Hindlimb muscle (tissue), 1 donor: ENCODE measurements around the gene GNB3. TPM values are rescaled to one million over a fixed set of nuclear protein-coding genes. Genes with fewer than 3 reads are reported as not detected.

ENCODE experiments used
- DNase-seq: peaks from one replicate; pipeline ENCODE4 v3.0.0-alpha.2; 2013
- polyA plus RNA-seq: library from polyadenylated mRNA; unstranded; fragments of 120-200 nt; gene quantifications from one replicate; pipeline ENCODE4 v1.2.1, GENCODE V29; 2013; ENCODE audit not compliant: insufficient read length

Gene GNB3
- polyA plus RNA-seq, 1 donor = 32.6 TPM

DNA sequence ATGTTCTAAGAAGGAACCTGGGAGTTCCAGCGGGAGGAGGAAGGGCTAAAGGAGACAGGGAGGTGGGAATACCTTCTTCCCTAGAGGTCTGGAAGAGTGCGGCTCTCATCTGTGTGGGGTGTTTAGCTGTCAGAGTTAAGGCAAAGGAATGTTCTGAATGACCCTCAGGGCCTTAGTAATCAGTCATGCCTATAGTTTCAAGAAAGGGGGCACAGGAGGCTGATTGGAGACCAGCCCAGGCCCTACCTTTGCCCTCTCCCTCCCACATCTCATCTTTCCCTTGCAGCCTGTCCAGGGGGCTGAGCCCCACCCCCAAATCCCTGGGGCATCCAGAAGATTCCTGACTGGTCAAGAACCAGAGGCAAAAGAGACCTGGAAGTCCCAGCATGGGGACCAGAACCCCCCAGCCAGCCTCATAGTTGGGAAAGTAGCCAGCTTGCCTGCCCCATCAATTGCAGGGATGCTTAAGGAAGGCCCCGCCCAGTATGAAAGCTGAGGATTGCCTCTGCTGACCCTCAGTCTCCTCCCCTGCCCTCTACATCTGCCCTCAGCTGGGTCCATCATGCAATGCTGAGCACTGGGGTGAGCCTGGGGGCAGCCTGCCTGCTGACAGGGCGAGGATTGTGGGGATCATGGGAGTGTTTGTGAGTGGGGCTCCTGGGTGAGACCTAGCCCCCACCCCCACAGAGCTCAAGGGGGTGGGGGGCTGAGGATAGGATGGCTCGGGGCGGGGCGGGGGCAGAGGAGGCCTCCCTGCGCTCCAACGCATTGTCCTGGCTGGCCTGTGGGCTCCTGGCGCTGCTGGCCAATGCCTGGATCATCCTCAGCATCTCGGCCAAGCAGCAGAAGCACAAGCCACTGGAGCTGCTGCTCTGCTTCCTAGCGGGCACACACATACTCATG, 17.3 kb upstream of the GNB3 start:
- no peak for DNase-seq

DNA sequence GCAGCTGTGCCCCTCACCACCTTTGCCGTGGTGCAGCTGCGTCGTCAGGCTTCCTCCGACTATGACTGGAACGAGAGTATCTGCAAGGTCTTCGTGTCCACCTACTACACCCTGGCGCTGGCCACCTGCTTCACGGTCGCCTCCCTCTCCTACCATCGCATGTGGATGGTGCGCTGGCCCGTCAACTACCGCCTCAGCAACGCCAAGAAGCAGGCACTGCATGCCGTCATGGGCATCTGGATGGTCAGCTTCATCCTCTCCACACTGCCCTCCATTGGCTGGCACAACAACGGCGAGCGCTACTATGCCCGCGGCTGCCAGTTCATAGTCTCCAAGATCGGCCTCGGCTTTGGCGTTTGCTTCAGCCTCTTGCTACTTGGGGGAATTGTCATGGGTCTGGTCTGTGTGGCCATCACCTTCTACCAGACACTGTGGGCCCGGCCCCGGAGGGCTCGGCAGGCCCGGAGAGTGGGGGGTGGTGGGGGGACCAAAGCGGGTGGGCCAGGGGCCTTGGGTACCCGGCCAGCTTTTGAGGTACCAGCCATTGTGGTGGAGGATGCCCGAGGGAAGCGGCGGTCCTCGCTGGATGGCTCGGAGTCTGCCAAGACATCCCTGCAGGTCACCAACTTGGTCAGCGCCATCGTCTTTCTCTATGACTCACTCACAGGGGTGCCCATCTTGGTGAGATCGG, 16.5 kb upstream of the GNB3 start:
- no peak for DNase-seq

DNA sequence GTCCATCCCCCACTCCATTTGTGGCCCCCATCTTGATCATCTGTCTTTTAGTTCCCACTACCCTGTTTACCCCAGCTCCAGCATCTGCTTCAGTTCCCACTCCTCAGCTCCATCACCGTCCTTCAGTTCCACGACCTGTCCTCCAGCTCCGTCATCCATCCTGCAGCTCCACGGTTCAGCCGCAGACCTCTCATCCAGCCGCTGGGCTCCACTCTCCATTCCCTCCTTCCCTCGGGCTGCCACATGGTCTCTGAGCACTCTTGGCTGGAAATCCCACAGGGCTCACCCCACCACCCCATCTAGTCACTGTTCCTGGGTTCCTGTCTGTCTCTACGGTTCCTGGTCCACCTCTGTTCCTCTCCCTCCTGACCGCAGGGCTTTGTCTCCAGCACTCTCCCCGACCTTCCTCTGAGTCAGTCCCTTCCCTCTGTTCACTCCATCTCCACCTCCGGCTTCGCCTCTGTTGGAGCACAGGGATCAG, 15.8 kb upstream of the GNB3 start:
- no peak for DNase-seq

DNA sequence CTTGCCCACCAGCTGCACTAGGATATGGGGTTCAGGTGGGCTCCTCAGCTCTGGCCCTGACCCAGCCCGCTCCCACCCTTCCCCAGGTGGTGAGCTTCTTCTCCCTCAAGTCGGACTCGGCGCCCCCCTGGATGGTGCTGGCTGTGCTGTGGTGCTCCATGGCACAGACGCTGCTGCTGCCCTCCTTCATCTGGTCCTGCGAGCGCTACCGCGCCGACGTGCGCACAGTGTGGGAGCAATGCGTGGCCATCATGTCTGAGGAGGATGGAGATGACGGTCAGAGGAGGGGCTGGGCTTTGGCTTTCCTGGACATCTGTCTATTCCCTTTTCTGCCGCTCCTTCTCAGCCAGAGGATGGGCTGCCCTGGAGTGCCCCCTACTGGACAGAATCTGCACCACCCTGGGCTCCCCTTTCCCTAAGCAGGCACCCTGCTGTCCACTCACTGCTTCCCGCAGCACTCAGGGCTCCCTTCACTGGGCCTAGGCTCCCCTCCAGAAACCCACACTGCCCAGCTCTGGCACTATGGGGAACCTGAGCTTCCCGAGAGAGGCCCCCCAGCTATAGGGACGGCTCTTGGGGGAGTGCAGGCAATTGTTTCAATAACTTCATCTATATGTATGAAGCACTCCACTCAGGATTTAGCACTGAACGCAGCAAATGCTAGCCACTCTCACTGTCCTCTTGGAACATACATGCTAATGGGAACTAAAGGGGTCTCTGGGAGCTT, 15.2 kb upstream of the GNB3 start:
- peak; percentile 90 for DNase-seq

DNA sequence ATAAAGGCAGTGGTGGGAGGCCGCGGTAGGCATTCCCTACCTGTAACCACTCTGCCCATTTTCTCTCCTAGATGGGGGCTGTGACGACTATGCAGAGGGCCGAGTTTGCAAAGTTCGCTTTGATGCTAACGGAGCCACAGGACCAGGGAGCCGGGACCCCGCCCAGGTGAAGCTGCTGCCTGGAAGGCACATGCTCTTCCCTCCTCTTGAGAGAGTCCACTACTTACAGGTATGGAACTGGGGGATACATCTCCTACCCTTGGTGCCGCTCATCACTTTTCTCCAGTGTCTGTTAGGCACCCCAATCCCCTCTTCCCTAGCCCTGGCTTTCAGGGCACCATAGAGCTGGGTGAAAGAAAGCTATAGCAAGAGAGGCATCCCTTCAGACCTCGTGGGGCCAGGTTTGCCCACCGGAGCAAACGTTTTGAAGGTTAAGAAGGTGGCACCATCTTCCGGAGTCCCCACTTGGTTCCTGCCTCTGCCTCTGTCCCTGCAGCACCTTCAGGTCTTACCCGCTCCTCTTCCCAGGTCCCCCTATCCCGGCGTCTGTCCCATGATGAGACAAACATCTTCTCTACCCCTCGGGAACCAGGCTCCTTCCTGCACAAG, 14.5 kb upstream of the GNB3 start:
- DNase-seq = no peak

DNA sequence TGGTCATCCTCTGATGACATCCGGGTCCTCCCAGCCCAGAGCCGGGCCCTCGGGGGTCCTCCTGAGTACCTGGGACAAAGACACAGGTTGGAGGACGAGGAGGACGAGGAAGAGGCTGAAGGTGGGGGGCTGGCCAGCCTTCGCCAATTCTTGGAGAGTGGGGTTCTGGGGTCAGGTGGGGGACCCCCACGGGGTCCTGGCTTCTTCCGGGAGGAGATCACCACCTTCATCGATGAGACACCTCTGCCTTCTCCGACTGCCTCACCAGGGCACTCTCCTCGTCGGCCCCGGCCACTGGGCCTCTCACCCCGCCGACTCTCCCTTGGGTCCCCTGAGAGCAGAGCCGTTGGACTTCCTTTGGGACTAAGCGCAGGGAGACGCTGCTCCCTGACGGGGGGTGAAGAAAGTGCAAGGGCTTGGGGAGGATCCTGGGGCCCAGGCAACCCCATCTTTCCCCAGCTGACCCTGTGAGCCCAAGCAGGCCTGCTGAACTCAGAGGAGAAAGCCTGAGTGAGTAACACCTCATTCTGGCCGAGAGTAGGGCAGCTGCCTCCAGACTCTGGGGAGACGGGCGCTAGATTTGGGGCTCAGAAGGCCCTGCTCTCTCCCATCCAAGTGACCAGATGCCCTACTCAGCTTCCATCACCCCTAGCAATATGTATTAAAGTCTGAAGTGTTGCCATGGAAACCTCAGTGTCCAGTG, 13.8 kb upstream of the GNB3 start:
- no peak for DNase-seq

DNA sequence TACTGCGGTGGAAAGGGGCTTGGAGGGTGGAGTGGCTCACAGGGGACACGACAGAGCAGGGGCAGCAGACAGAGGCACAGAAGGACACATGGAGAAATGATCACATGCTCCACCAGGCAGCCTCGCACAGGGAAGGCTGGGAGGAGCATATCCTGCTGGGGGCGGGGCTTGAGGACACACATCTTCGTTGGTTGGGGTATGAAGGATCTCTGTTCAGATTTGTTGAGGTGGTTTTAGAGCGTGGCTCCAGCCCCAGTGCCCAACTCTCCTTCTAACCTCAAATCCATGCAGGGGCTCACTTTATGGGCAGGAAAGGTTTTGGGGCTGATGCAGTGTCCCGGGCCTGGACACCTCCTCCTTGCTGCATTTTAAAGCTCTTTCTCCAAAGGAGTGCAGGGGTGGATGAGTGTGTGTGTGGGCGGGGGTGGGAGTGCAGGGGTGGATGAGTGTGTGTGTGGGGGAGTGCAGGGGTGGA, 13.3 kb upstream of the GNB3 start:
- peak; percentile 89 for DNase-seq

DNA sequence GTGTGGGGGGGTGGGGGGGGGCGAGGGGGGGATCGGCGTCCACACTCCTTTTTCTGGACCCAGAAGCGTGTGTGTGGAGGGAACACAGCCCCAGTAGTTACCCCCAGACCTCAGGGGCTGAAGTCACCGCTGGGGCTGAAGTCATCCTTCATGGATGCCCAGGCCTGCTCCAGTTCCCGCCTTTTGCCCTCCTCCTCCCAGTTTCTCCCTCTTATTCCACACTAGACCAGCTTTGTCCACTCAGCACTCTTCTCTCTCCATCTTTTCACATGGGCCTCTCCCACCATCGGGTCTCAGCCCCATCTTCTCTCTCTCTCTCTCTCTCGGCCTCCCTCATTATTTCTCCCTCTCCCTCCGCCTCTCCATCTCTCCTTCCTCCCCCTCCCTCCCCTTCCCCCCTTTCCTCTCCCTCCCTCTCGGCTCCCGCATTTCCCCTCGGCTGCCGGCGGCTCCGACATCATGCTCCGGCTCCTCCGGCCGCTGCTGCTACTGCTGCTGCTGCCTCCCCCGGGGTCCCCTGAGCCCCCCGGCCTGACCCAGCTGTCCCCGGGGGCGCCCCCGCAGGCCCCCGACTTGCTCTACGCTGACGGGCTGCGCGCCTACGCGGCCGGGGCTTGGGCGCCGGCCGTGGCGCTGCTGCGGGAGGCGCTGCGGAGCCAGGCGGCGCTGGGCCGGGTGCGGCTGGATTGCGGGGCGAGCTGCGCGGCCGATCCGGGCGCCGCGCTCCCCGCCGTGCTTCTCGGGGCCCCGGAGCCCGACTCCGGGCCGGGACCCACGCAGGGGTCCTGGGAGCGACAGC, 12.5 kb upstream of the GNB3 start, which contains the start of gene P3H3:
TSS of gene P3H3 (plus strand) at position 426 of the 799 bp plus-strand sequence. CDS start at position 460, 34 bp downstream.
- DNase-seq = peak; percentile 72

DNA sequence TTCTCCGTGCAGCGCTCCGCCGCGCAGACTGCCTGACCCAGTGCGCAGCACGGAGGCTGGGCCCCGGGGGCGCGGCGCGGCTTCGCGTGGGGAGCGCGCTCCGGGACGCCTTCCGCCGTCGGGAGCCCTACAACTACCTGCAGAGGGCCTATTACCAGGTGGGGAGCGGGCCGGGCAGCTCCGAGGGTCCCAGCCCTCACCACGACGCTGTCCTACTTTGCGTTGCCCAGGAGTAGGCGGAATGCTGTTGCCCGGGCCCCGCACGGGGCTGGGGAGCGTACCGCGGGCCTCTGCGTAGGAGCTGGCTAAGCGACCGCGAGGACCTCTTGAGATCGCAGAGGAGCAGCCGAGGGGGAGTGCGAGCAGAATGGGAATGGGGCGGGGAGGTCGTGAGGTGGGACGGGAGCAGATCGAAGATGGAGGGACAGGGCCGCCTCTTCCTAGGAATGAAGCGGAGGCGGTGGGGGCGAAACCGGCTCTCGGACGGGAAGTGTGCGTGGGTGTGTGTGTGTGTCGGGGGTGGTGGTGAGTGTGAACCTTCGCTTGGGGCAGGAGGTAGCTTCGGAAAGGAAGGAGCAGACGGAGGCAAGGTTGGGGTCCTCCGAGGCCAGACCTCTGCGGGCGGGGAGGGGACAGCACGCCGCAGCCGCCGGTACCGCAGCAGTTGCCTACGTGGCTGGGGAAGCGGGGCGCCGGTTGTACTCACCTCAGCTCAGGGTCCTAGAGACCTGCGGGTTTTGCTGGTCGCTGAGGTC, 11.8 kb upstream of the GNB3 start:
- DNase-seq = peak; percentile 66

DNA sequence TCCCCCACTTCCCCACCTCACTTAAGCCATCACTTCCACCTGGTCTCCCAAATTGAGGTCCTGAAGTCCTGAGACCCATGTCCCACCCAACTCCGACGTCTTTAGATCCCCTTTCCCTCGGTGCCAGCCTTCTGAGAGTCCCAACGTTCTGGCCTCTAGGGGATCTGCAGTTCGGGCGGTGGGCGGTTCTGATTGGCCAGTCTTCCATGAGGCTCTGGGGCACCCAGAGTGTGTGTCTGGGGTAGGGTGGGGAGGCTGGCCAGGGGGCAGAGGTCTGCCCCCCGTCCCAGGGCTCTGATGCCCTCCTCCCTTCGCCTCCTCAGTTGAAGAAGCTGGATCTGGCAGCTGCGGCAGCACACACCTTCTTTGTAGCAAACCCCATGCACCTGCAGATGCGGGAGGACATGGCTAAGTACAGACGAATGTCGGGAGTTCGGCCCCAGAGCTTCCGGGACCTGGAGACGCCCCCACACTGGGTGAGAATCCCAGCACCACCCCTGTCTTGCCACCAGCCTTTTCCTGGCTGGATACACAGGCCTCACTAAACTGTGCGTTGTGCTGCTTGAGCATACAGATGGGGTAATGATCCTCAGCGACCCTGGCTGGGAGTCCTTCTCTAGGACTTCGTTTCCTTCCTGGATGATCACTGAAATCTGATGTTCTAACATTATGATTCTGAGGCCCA, 11.0 kb upstream of the GNB3 start:
- DNase-seq = no peak

DNA sequence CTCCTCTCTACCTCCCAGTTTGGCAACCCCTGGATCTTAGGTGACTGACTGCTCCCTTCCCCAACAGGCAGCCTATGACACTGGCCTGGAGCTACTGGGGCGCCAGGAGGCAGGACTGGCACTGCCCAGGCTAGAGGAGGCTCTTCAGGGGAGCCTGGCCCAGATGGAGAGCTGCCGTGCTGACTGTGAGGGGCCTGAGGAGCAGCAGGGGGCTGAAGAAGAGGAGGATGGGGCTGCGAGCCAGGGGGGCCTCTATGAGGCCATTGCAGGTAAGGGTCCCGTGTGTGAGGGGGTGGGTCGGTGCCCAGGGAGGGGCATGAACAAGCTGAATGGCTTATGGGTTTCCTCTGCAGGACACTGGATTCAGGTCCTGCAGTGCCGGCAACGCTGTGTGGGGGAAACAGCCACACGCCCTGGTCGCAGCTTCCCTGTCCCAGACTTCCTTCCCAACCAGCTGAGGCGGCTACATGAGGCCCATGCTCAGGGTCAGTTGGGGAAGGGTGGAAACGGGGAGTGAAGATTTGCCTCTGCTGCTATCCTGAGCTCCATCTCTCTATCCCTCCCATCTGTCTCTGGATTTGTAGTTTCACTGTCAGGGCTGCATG, 10.3 kb upstream of the GNB3 start:
- no peak for DNase-seq

DNA sequence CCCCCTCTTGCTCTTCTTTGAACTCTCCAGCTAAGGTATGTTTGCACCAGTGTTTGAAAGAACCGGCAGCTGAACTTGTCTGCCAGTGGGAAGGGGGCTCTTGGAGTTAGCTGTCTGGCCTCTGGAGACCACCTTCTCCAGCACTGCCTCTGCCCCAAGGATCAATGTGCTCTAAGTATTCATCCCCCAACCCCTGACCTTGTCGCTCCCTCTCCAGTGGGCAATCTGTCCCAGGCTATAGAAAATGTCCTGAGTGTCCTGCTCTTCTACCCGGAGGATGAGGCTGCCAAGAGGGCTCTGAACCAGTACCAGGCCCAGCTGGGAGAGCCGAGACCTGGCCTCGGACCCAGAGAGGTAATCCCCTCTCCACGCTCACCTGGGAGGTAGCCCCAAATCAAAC, 9.7 kb upstream of the GNB3 start:
- no peak for DNase-seq

DNA sequence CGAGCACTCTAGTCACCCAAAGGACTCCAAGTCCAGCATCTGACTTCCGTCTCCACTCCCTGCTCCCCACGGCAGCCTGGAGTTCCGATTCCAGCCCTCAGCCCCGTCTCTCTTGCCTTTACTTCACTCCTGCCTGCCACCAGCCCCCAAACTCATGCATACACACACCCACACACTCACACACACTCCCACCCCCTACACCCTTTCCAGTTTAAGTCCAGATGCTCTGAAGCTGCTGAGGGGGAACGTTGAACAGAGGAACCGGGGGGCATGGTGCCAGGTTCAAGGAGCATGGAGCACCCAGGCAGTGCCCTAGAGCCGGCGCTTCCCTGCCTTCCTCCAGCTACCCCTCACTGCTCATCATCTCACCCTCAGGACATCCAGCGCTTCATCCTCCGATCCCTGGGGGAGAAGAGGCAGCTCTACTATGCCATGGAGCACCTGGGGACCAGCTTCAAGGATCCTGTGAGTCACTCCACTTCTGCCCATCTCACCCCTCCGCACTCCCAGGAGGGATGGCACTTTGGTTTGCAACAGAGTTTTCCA, 9.2 kb upstream of the GNB3 start:
- DNase-seq = no peak

DNA sequence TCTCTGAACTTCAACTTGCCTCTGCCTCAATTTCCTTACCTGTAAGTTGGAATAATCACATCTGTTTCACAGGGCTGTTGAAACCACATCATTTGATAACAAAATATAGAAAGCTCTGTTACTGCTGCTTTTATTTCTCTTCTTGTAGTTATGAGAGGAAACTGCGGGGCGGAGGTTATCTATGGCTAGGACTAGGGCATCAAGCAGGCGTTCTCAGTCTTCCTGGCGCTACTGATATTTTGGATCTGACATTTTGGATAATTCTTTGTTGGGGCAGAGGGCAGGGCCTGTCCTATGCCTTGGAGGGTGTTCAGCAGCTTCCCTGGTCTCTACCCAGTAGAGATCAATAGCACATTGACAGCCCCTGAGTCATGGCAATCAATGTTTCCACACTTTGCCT, 8.6 kb upstream of the GNB3 start:
- no peak for DNase-seq

DNA sequence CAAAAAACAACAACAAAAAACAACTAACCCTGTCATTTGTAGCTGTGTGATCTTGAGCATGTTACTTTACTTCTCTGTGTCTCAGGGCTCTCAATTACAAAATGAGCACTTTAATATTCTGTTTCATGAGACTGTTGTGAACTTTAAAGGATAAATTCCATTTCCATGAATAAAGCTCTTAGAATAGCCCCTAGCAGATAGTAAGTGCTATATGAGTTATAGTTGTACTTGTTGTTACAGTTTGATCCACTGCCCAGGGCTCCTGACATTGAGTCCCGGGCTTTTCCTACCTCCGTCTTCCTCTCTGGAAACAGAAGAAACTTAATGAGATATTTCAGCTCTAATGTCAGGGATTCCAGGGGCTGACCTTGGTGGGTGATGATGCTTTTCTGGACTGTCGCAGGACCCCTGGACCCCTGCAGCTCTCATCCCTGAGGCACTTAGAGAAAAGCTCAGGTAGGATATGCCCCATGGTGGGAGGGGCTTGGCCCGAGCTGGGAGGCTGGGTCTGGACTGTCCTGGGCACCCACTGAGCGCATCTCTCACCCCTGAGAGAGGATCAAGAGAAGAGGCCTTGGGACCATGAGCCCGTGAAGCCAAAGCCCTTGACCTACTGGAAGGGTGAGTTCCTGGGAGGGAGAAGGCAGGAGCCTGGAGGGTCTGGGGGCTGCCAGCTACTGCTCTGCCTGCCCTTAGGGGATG, 7.4 kb upstream of the GNB3 start:
- no peak for DNase-seq

DNA sequence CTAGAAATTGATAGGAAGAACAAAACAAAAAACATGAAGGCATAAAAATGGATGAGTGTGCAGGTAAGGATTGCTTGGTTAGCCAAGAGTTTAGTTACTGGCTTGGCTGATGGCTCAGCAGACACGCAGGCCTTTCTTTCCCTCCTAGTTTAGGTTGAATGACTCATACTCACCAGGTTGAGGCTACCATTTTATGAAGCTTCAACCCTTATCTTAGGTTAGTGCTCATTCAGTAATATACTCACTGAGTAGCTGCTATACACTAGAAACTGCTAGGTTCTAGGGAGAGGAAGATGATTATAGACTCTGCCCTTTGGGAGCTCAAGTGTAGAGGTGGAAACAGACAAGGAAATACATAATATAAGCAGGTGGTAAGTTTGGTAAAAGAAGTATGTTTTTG, 6.5 kb upstream of the GNB3 start:
- DNase-seq = no peak

DNA sequence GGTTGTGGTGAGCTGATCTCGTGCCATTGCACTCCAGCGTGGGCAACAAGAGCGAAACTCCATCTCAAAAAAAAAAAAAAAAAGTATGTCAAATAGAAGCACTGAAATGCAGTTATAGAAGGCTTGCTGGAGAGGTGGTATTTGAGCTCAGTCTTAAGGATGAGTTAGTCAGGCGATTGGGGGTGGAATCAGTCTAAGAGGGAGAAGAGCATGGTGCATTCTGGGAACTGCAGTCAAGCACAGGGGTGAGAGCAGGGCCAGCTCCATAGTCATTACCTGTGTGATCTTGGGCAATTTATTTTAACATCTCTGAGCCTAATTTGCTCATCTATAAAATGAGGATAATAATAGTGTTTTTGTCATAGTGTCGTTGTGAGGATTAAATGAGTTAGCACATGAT, 5.9 kb upstream of the GNB3 start:
- DNase-seq = no peak

DNA sequence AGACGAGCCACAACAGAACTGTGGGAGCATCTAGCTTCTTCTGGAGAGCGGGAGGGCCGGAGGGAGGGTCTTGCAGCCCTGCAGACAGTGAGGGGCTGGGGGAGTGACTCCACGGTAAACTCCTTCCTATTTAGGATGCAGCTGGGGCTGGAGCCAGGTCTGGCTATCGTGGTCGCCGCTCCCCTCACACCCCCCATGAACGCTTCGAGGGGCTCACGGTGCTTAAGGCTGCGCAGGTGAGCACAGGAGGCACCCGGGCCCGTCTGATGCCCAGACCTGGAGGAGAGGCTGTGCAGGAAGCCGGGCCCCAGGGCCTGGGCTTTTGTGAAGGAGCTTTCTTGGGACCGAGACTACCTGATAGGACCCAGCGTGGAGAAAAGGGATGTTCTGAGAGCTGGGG, 3.9 kb upstream of the GNB3 start:
- no peak for DNase-seq
